A549 (cell line): Measurements from ENCODE around the gene RNF183. TPM values are rescaled to one million over a fixed set of nuclear protein-coding genes. Genes with fewer than 3 reads are reported as not detected.

ENCODE experiments used
- ATAC-seq, 2 experiments: fragments of 200-7000 bp in 1 of 2; fragments of >200 bp in 1 of 2; cut with Nextera tagmentation in 1 of 2; cut with Tn5 transposase in 1 of 2; 3 replicates each; pipeline versions ENCODE4 v1.8.0 to v1.9.1; 2018 to 2020; ENCODE audit warnings: mild to moderate bottlenecking in 1 of 2, moderate library complexity in 1 of 2
- CTCF ChIA-PET: fragments of 300-600 bp; sonication (Branson Sonifier 250); formaldehyde crosslinking; extraction: SDS; loops from one replicate; lab custom pipeline; 2021; ENCODE audit warnings: antibody characterized with exemption, inconsistent platforms; lab: Yijun Ruan, JAX
- POLR2A ChIA-PET: fragments of 350-600 bp; formaldehyde crosslinking; extraction: SDS; loops from one replicate; lab custom pipeline; 2021; ENCODE audit warnings: antibody characterized with exemption, inconsistent platforms; lab: Yijun Ruan, JAX
- DNase-seq, 2 experiments: peaks; one replicate each; pipeline versions ENCODE4 v3.0.0 to v3.0.0-alpha.2; 2011 to 2016; ENCODE audit warnings: low read depth in 1 of 2, low spot score in 1 of 2
- FAIRE-seq: peaks from 2 replicates; lab custom pipeline; 2011; peaks lifted over from hg19 to GRCh38; lab: Jason Lieb, UNC
- H3K27ac ChIP-seq, 2 experiments: fragments of >200 bp; sonication (Bioruptor Twin); formaldehyde crosslinking; 3 replicates each; pipeline ENCODE4 v1.5.1; 2016 to 2017
- H3K4me1 ChIP-seq: fragments of >200 bp; sonication (Bioruptor Twin); formaldehyde crosslinking; 3 replicates; pipeline ENCODE4 v1.6.1; 2016
- H3K4me2 ChIP-seq: fragments of >200 bp; sonication (Bioruptor Twin); formaldehyde crosslinking; 3 replicates; pipeline ENCODE4 v1.6.1; 2016
- H3K4me3 ChIP-seq: fragments of >200 bp; sonication (Bioruptor Twin); formaldehyde crosslinking; 3 replicates; pipeline ENCODE4 v1.5.1; 2016
- H3K9me3 ChIP-seq: fragments of >200 bp; sonication (Bioruptor Twin); formaldehyde crosslinking; 3 replicates; pipeline ENCODE4 v1.6.1; 2016
- BHLHE40 ChIP-seq: IDR thresholded peaks from 2 replicates; pipeline ENCODE4 v1.6.1; 2012; ENCODE audit warnings: low read depth, low read length, inconsistent platforms
- CBX8 ChIP-seq: fragments of 200-600 bp; sonication (generic); IDR thresholded peaks from 2 replicates; pipeline ENCODE4 v1.6.1; 2016
- CHD2 ChIP-seq: fragments of 150-350 bp; IDR thresholded peaks from 2 replicates; pipeline ENCODE4 v1.6.1; 2014; ENCODE audit warnings: low read length; ENCODE audit not compliant: partially characterized antibody
- EHF ChIP-seq: fragments of 250-450 bp; sonication (Bioruptor Pico); IDR thresholded peaks from 2 replicates; pipeline ENCODE4 v1.5.0; 2020; ENCODE audit warnings: mild to moderate bottlenecking
- EHMT2 ChIP-seq: fragments of 200-600 bp; sonication (generic); IDR thresholded peaks from 2 replicates; pipeline ENCODE4 v1.6.1; 2016; ENCODE audit warnings: antibody characterized with exemption, low read depth, mild to moderate bottlenecking, moderate library complexity
- FOSB ChIP-seq: fragments of 250-450 bp; sonication (Bioruptor Pico); IDR thresholded peaks from 2 replicates; pipeline ENCODE4 v1.5.0; 2020; ENCODE audit warnings: mild to moderate bottlenecking, moderate library complexity
- GATA3 ChIP-seq: IDR thresholded peaks from 2 replicates; pipeline ENCODE4 v1.6.1; 2012; ENCODE audit warnings: borderline replicate concordance
- HDAC2 ChIP-seq: fragments of 200-600 bp; sonication (generic); IDR thresholded peaks from 2 replicates; pipeline ENCODE4 v1.6.1; 2016
- HOXB13 ChIP-seq: fragments of 250-450 bp; sonication (Bioruptor Pico); IDR thresholded peaks from 2 replicates; pipeline ENCODE4 v1.5.0; 2020; ENCODE audit warnings: low read depth, mild to moderate bottlenecking, moderate library complexity
- JUNB ChIP-seq: fragments of >200 bp; sonication (Bioruptor Twin); formaldehyde crosslinking; IDR thresholded peaks from 2 replicates; pipeline ENCODE4 v1.6.1; 2016
- KDM1A ChIP-seq: fragments of 200-600 bp; sonication (generic); IDR thresholded peaks from 2 replicates; pipeline ENCODE4 v1.6.1; 2016; ENCODE audit warnings: low read depth, mild to moderate bottlenecking
- MYC ChIP-seq: IDR thresholded peaks from 2 replicates; pipeline ENCODE4 v1.6.1; 2012; ENCODE audit warnings: mild to moderate bottlenecking, inconsistent platforms, low read length, improper control_type of control experiment, borderline replicate concordance
- NFE2L2 ChIP-seq: fragments of 150-350 bp; conservative IDR thresholded peaks from 2 replicates; pipeline ENCODE4 v1.6.1; 2014; ENCODE audit warnings: low read length
- NR3C1 ChIP-seq: fragments of >200 bp; sonication (Bioruptor Twin); formaldehyde crosslinking; IDR thresholded peaks from 3 replicates; pipeline ENCODE4 v1.6.1; 2017
- PBX3 ChIP-seq: IDR thresholded peaks from 2 replicates; pipeline ENCODE4 v1.6.1; 2012
- POLR2AphosphoS2 ChIP-seq: conservative IDR thresholded peaks from 2 replicates; pipeline ENCODE4 v1.6.1; 2012; ENCODE audit warnings: low read length, improper control_type of control experiment, inconsistent platforms
- RAD21 ChIP-seq, 2 experiments: fragments of >200 bp in 1 of 2; sonication (Bioruptor Twin) in 1 of 2; formaldehyde crosslinking in 1 of 2; IDR thresholded peaks in 1 of 2; conservative IDR thresholded peaks in 1 of 2; 2 replicates in 1 of 2; 3 replicates in 1 of 2; pipeline ENCODE4 v1.6.1; 2012 to 2018; ENCODE audit warnings: inconsistent platforms in 1 of 2
- RARB ChIP-seq: fragments of 250-450 bp; sonication (Bioruptor Pico); IDR thresholded peaks from 2 replicates; pipeline ENCODE4 v1.8.0; 2021; ENCODE audit warnings: mild to moderate bottlenecking, moderate library complexity
- RNF2 ChIP-seq: fragments of 200-600 bp; sonication (generic); IDR thresholded peaks from 2 replicates; pipeline ENCODE4 v1.6.1; 2016; ENCODE audit warnings: low read depth, mild to moderate bottlenecking, antibody characterized with exemption, moderate library complexity, borderline replicate concordance
- SMC3 ChIP-seq: fragments of >200 bp; sonication (Bioruptor Twin); formaldehyde crosslinking; IDR thresholded peaks from 3 replicates; pipeline ENCODE4 v1.6.1; 2018; ENCODE audit warnings: inconsistent platforms
- ZNF302 ChIP-seq: fragments of 250-450 bp; sonication (Bioruptor Pico); IDR thresholded peaks from 2 replicates; pipeline ENCODE4 v1.9.0; 2021; ENCODE audit warnings: inconsistent platforms, mild to moderate bottlenecking, moderate library complexity
- ZSCAN20 ChIP-seq: fragments of 250-450 bp; sonication (Bioruptor Pico); IDR thresholded peaks from 2 replicates; pipeline ENCODE4 v1.8.0; 2022; ENCODE audit warnings: mild to moderate bottlenecking, moderate library complexity
- WGBS: methylation state at CpG from one replicate; pipeline ENCODE4 v1.1.6; 2017; ENCODE audit errors: missing lambda C conversion rate; 5-methylcytosine and 5-hydroxymethylcytosine counted together
- polyA plus RNA-seq, 4 experiments: library from polyadenylated mRNA; depleted of rRNA in 3 of 4; stranded (reverse); fragments of >200 nt; fragmentation: RNase III in 1 of 4; extraction: RNeasy Plus Mini Kit Qiagen cat#74134 plus additional on column Dnase treatment in 1 of 4; gene quantifications; 2 replicates in 3 of 4; 3 replicates in 1 of 4; pipeline ENCODE4 v1.2.3, GENCODE V29; 2011 to 2017
- TF ChIP-seq, protein P1 (sequence below): fragments of 200-600 bp; sonication (generic); IDR thresholded peaks from 2 replicates; pipeline ENCODE4 v1.6.1; 2016; ENCODE audit warnings: antibody characterized with exemption, mild to moderate bottlenecking, moderate library complexity

RNF183 gene
- polyA plus RNA-seq, 2 of the 4 experiments (the other 2 are of a cell fraction): 0.13 TPM; not detected in 1

- no peak overlapping the region for H3K4me3 ChIP-seq
- DNase-seq: no peak
- ChIA-PET CTCF (interaction anchor here (1.6 kb wide), 1 partner anchor 56 kb away, joined by 6 read pairs; the partner anchor contains the start of gene ALAD), POLR2A (no interaction called here)
- no peak overlapping the region for H3K4me2 ChIP-seq
- no peak for FAIRE-seq
- 71% methylated on average over 2 of the region's 2 CpGs for WGBS
- ATAC-seq: no peak
- TF ChIP-seq MYC: no peak
- TF ChIP-seq HOXB13 (CRISPR knock-in tag): no peak
- no peak for TF ChIP-seq PBX3
- TF ChIP-seq FOSB (CRISPR knock-in tag): no peak
- no peak for TF ChIP-seq POLR2AphosphoS2
- TF ChIP-seq JUNB: no peak
- no peak for TF ChIP-seq EHF
- no peak for TF ChIP-seq NR3C1
- no peak for TF ChIP-seq EHMT2
- no peak for TF ChIP-seq ZNF302 (CRISPR knock-in tag)
- no peak for TF ChIP-seq HDAC2
- no peak for TF ChIP-seq GATA3
- TF ChIP-seq BHLHE40: no peak
- TF ChIP-seq NFE2L2: no peak
- no peak for TF ChIP-seq KDM1A
- no peak for TF ChIP-seq RNF2
- peaks cover 6% of the 10 kb centered on the region; the same call in 1 of the 3 replicates for H3K4me1 ChIP-seq
- H3K27ac ChIP-seq: no peak overlapping the region
- H3K9me3 ChIP-seq: no peaks in the 10 kb centered on the region
Observed at GRCh38 chr9:113345190-113345589, 42.0 kb upstream of the RNF183 start.

DNA sequence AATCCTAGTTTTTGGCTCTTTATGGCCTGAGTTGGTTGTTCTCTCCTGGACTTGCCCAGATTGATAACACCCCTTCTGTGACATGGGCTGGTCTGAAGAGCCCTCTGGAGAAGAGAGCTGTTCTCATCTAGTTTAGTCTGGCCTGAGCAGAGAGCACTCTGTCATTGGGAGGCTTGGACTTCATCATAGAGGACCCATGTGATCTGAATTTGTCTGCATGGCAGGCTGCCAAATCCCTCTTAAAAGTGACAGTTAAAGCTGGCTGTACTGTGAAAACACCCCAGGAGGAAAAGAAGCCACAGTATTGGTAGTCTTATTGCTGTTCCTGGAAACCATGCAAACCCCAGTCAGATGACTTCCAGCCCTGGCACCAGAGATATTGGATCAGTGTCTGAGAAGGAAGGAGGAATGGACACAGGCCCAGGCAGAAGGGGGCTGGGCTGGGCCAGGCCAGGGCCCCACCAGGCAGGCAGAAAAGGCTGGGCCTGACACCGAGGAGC, 40.6 kb upstream of the RNF183 start:
- no peak for FAIRE-seq
- WGBS: 44% methylated on average over 1 of the region's 1 CpG
- H3K9me3 ChIP-seq: no peaks in the 10 kb centered on the region
- TF ChIP-seq RARB (CRISPR knock-in tag): no peak
- TF ChIP-seq MYC: no peak
- no peak for TF ChIP-seq CHD2
- no peak for TF ChIP-seq CBX8
- TF ChIP-seq, protein P1, sequence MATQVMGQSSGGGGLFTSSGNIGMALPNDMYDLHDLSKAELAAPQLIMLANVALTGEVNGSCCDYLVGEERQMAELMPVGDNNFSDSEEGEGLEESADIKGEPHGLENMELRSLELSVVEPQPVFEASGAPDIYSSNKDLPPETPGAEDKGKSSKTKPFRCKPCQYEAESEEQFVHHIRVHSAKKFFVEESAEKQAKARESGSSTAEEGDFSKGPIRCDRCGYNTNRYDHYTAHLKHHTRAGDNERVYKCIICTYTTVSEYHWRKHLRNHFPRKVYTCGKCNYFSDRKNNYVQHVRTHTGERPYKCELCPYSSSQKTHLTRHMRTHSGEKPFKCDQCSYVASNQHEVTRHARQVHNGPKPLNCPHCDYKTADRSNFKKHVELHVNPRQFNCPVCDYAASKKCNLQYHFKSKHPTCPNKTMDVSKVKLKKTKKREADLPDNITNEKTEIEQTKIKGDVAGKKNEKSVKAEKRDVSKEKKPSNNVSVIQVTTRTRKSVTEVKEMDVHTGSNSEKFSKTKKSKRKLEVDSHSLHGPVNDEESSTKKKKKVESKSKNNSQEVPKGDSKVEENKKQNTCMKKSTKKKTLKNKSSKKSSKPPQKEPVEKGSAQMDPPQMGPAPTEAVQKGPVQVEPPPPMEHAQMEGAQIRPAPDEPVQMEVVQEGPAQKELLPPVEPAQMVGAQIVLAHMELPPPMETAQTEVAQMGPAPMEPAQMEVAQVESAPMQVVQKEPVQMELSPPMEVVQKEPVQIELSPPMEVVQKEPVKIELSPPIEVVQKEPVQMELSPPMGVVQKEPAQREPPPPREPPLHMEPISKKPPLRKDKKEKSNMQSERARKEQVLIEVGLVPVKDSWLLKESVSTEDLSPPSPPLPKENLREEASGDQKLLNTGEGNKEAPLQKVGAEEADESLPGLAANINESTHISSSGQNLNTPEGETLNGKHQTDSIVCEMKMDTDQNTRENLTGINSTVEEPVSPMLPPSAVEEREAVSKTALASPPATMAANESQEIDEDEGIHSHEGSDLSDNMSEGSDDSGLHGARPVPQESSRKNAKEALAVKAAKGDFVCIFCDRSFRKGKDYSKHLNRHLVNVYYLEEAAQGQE: no peak
- TF ChIP-seq PBX3: no peak
- no peak for TF ChIP-seq RAD21 (conservative IDR thresholded peaks at IDR 0.05 in 1 of 2, IDR thresholded peaks at IDR 0.05 in 1 of 2)
- no peak for TF ChIP-seq SMC3
- TF ChIP-seq ZSCAN20 (CRISPR knock-in tag): no peak
- no peak overlapping the region for H3K27ac ChIP-seq
- no peak overlapping the region for H3K4me3 ChIP-seq
- ChIA-PET CTCF (interaction anchor here (1.2 kb wide), 1 partner anchor 16 kb away, joined by 3 read pairs; no protein-coding TSS in a partner anchor), POLR2A (no interaction called here)
- no peak overlapping the region for H3K4me2 ChIP-seq
- ATAC-seq: no peak
- H3K4me1 ChIP-seq: 0 out of 3 replicates have a peak, but pooled peaks cover 4% of the 10 kb centered on the region
- no peak for DNase-seq
